SK-N-MC (cell line): ENCODE results near the gene TMEM204.

Experiments
- EZH2 ChIP-seq: fragments of 200-600 bp; sonication (generic); IDR thresholded peaks from one replicate; pipeline ENCODE4 v1.6.1; 2017; ENCODE audit warnings: antibody characterized with exemption
- FOXP2 ChIP-seq: optimal IDR thresholded peaks from 2 replicates; pipeline ENCODE3; 2011; ENCODE audit warnings: mild to moderate bottlenecking, moderate library complexity; ENCODE audit not compliant: insufficient read depth; ENCODE audit errors: extremely low read length, control extremely low read depth
- POLR2AphosphoS5 ChIP-seq: IDR thresholded peaks from 2 replicates; pipeline ENCODE4 v1.6.1; 2012; ENCODE audit warnings: mild to moderate bottlenecking, low read depth, low read length, borderline replicate concordance

GRCh38 chr16:1514507-1514906 lies 19.0 kb upstream of the TMEM204 start:
- no peak for TF ChIP-seq POLR2AphosphoS5
- TF ChIP-seq EZH2 = no peak
- no peak for TF ChIP-seq FOXP2
